ENCODE results near the gene GALNS.
"Not testable (repeated sequence)": the region's sequence is repeated elsewhere in the genome, so short reads cannot be mapped to it uniquely, and the experiment has no call there.

GALNS gene

GRCh38 chr16:88799569-88800276 lies 57.0 kb downstream of the GALNS start:
- DNase-seq, result no peak

GRCh38 chr16:88798772-88799455 lies 57.8 kb downstream of the GALNS start:
- no peak for DNase-seq

DNA sequence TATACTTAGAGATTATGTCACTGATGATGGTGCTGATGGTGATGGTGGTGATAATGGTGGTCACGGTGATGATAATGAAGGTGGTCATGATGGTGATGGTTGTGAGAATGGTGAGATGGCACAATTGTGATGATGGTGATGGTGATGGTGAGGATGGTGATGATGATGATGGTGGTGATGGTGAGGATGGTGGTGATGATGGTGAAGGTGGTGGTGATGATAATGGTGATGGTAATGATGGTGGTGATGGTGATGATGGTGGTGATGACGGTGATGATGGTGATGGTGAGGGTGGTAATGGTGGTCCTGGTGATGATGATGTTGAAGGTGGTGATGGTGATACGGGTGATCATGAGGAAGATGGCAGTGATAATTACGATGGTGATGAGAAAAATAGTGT lies 58.7 kb downstream of the GALNS start:
- no peak for DNase-seq

- no peak for DNase-seq
Observed at GRCh38 chr16:88796278-88796677, 60.5 kb downstream of the GALNS start.

GRCh38 chr16:88793251-88793954 lies 63.3 kb downstream of the GALNS start:
- DNase-seq, result no peak

- DNase-seq, result no peak
Observed at GRCh38 chr16:88792668-88793250, 64.0 kb downstream of the GALNS start.

DNA sequence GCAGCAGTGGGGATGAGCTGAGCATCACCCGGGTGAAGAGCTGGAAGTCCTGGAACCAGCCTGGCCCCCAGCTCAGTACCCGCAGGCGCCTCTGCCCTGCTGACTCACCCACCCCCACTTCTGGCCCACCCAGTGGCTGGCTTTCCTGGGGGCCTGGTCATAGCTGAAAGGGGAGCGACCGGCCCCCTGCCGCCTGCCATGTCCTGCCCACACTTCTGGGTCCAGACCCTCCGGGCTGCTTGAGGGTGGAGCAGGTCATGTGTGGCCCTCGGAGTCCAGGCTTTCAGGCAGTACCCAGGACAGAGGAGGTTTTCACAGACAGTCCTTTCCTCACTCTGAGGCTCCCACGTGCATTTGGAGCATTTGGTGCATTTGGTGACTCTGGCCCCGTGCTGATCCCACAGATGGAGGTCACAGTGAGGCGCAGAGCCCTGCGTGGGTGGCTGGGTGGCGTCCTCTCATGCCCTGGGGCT lies 64.6 kb downstream of the GALNS start:
- DNase-seq, result no peak

GRCh38 chr16:88790312-88791211 lies 66.2 kb downstream of the GALNS start:
- peak; percentile 57 to 64 for DNase-seq

DNA sequence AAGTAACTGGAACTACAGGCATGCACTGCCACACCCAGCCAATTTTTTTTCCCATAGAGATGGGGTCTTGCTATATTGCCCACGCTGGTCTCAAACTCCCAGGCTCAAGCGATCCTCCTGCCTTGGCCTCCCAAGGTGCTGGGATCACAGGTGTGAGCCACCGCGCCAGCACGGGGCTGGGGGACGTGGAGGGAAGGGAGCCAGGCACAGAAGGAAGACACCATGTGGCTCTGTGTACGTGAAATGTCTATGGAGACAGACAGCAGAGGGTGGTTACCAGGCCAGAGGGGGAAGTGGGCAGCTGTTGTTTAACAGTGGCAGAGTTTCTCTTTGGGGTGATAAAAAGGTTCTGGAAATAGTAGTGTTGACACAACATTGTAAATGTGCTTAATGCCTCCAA lies 67.2 kb downstream of the GALNS start:
- no peak for DNase-seq

DNA sequence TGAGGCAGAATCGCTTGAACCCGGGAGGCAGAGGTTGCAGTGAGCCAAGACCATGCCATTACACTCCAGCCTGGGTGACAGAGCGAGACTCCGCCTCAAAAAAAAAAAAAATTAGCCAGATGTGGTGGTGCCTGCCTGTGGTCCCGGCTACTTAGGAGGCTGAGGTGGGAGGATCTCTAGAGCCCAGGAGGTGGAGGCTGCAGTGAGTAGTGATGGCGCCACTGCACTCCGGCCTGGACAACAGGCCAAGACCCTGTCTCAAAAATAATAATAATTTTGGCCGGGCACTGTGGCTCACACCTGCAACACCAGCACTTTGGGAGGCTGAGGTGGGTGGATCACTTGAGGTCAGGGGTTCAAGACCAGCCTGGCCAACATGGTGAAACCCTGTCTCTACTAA lies 68.0 kb downstream of the GALNS start:
- not testable (repeated sequence) for DNase-seq

GRCh38 chr16:88787579-88788314 lies 69.0 kb downstream of the GALNS start:
- DNase-seq, result no peak

- peak; percentile 87 to 90 for DNase-seq
Observed at GRCh38 chr16:88785106-88785924, 71.4 kb downstream of the GALNS start, which contains the start of gene PIEZO1. Gene PIEZO1 (minus strand): TSS chr16:88785220. CDS start chr16:88784964, 256 bp downstream.

DNA sequence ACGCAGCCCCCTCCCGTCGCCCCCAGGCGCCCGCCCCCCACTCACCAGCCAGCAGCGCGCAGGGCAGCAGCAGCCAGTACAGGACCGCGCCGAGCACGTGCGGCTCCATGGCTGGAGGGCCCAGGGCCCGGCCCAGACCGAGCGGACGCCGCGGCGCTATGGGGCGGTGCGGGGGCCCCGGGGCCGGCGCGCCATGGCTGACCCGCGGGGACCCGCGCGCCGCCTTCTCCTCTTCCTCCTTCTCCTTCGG lies 72.0 kb downstream of the GALNS start:
- DNase-seq, result no peak

DNA sequence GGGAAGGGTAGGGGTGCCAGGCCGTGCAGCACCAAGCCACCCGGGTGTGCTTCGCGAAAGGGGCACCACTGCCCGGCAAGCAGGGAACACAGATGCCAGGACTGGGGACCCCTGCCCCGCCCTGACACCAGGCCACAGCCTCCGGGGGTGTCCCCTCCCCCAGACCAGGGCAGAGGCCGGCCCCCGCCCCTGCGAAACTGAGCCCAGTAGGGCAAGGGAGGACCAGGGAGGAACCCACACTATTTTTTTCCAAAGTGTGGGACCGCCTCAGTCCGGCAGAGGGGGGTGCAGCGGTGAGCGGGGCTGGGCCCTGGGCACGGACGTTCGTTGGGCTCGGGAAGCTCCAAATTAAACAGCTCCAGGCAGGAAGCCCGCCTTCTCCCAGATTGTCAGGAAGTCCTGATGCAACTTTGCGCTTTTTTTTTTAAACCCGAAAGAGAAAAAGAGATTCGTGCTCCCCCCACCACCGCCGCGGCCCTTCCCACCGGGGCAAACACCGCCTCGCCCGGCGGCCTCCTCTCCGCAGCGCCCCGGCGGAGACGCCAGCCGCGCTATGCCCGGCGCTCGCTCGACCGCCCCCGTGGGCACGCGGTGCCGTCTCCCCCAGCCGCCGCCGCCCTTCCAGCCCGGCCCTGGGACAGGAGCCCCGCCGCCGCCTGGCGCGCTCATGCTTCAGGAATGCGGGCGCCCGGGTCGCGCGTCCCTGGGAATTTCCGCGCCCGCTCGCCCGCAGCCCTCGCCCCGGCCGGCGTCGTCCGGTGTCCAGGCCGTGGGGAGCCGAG lies 72.5 kb downstream of the GALNS start:
- peak; percentile 38 to 49 for DNase-seq

- DNase-seq, result no peak
Observed at GRCh38 chr16:88783391-88784073, 73.2 kb downstream of the GALNS start.

- peak; percentile 77 to 81 for DNase-seq
Observed at GRCh38 chr16:88782454-88783390, 74.0 kb downstream of the GALNS start.

DNA sequence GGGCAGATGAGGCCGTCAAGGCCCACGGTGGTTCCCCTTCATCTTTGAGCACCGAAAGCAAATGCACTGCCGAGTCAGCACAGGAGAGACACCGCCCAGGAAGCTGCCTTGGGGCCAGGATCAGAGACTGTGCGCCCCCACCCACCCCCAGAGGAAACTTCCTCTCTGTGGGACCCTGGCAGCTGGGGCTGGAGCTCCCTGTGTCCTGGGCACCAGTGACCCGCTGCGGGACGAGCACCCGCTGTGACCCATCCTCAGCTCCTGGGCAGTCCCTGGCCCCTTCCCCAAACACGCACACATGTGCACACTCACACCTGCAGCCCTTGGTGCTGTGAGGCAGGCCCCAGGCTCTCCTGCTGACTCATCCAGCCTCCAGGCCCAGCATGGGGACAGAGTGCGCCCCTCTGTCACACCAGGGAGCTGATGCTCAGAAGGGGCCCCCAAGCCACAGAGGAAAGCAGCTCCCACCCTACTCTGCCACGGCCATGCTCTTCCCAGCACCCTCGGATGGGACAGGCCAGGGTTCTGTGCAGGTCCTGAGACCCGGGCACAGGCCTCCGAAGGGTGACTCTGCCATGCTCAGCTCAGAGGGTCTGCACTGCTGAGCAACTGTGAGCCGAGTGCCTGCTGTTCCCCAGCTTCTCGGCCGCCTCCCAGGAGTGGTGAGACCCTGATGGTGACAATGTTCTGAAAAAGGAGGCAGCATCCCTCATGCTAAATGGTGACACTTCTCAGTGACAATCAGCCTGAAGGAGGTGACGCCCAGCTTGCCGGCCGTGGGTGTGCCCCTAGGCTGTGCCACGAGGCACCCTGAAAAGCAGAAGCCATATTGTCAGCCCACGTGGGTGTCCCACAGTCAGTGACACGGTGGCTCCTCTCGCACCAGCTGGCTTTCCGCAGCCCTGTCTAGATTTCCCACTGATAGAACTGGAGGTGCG lies 75.3 kb downstream of the GALNS start:
- DNase-seq, result peak; percentile 68 to 80

Measured in activated CD4-positive, alpha-beta T cell treated with anti-CD3 and anti-CD28 coated beads for 4 hours (primary cell).